Rectal smooth muscle tissue (tissue), 1 donor: Measurements from ENCODE around the gene ANKRD11.

Experiments used
- H3K27ac ChIP-seq: one replicate; pipeline ENCODE4 v1.7.0; 2013; ENCODE audit warnings: low read depth, low read length, inconsistent platforms
- H3K27me3 ChIP-seq: one replicate; pipeline ENCODE4 v1.7.0; 2013; ENCODE audit warnings: low read length; ENCODE audit not compliant: control insufficient read depth, insufficient read depth
- H3K36me3 ChIP-seq: one replicate; pipeline ENCODE4 v1.7.0; 2013; ENCODE audit warnings: low read length; ENCODE audit not compliant: control insufficient read depth, insufficient read depth
- H3K4me1 ChIP-seq: one replicate; pipeline ENCODE4 v1.7.0; 2013; ENCODE audit warnings: low read length; ENCODE audit not compliant: control insufficient read depth, insufficient read depth
- H3K4me3 ChIP-seq: one replicate; pipeline ENCODE4 v1.7.0; 2013; ENCODE audit warnings: low read length
- H3K9ac ChIP-seq: one replicate; pipeline ENCODE4 v1.7.0; 2013; ENCODE audit warnings: low read length

ANKRD11 gene

GRCh38 chr16:89319886-89320781 lies 170.2 kb downstream of the ANKRD11 start:
- Histone ChIP-seq H3K4me1 (peaks cover 14% of the 10 kb centered on the region), H3K36me3 (peaks cover 5% of the 10 kb centered on the region), H3K27me3 (no peaks in the 10 kb centered on the region), H3K27ac (peak overlapping the region; percentile 28), H3K9ac (no peak overlapping the region), H3K4me3 (peak overlapping the region; percentile 34)

GRCh38 chr16:89319631-89319885 lies 170.8 kb downstream of the ANKRD11 start:
- peaks cover 7% of the 10 kb centered on the region for H3K36me3 ChIP-seq
- H3K4me3 ChIP-seq: no peak overlapping the region
- peaks cover 14% of the 10 kb centered on the region for H3K4me1 ChIP-seq
- H3K9ac ChIP-seq: no peak overlapping the region
- H3K27ac ChIP-seq: no peak overlapping the region
- H3K27me3 ChIP-seq: no peaks in the 10 kb centered on the region

GRCh38 chr16:89318871-89319630 lies 171.3 kb downstream of the ANKRD11 start:
- no peak overlapping the region for H3K9ac ChIP-seq
- no peak overlapping the region for H3K27ac ChIP-seq
- H3K27me3 ChIP-seq: no peaks in the 10 kb centered on the region
- H3K4me1 ChIP-seq: peaks cover 14% of the 10 kb centered on the region
- H3K36me3 ChIP-seq: peaks cover 7% of the 10 kb centered on the region
- H3K4me3 ChIP-seq: no peak overlapping the region

- Histone ChIP-seq H3K27ac (no peak overlapping the region), H3K9ac (no peak overlapping the region), H3K4me1 (peaks cover 14% of the 10 kb centered on the region), H3K27me3 (no peaks in the 10 kb centered on the region), H3K4me3 (no peak overlapping the region), H3K36me3 (peaks cover 7% of the 10 kb centered on the region)
Observed at GRCh38 chr16:89318430-89318758, 172.0 kb downstream of the ANKRD11 start.

GRCh38 chr16:89317729-89318429 lies 172.5 kb downstream of the ANKRD11 start:
- Histone ChIP-seq H3K27me3 (no peaks in the 10 kb centered on the region), H3K27ac (no peak overlapping the region), H3K4me1 (peaks cover 14% of the 10 kb centered on the region), H3K9ac (no peak overlapping the region), H3K36me3 (peaks cover 7% of the 10 kb centered on the region), H3K4me3 (no peak overlapping the region)

- Histone ChIP-seq H3K4me3 (no peak overlapping the region), H3K27ac (no peak overlapping the region), H3K9ac (no peak overlapping the region), H3K36me3 (peaks cover 13% of the 10 kb centered on the region), H3K27me3 (no peaks in the 10 kb centered on the region), H3K4me1 (peaks cover 14% of the 10 kb centered on the region)
Observed at GRCh38 chr16:89317101-89317671, 173.2 kb downstream of the ANKRD11 start.

GRCh38 chr16:89316701-89317100 lies 173.7 kb downstream of the ANKRD11 start:
- H3K4me1 ChIP-seq: peaks cover 14% of the 10 kb centered on the region
- peaks cover 15% of the 10 kb centered on the region for H3K36me3 ChIP-seq
- H3K4me3 ChIP-seq: no peak overlapping the region
- H3K27ac ChIP-seq: no peak overlapping the region
- H3K27me3 ChIP-seq: no peaks in the 10 kb centered on the region
- H3K9ac ChIP-seq: no peak overlapping the region

- no peaks in the 10 kb centered on the region for H3K27me3 ChIP-seq
- no peak overlapping the region for H3K27ac ChIP-seq
- H3K36me3 ChIP-seq: peaks cover 15% of the 10 kb centered on the region
- no peak overlapping the region for H3K9ac ChIP-seq
- H3K4me1 ChIP-seq: peaks cover 13% of the 10 kb centered on the region
- no peak overlapping the region for H3K4me3 ChIP-seq
Observed at GRCh38 chr16:89315791-89316581, 174.4 kb downstream of the ANKRD11 start.

GRCh38 chr16:89315271-89315670 lies 175.1 kb downstream of the ANKRD11 start:
- H3K4me1 ChIP-seq: peaks cover 6% of the 10 kb centered on the region
- H3K36me3 ChIP-seq: peaks cover 15% of the 10 kb centered on the region
- H3K27me3 ChIP-seq: no peaks in the 10 kb centered on the region
- H3K9ac ChIP-seq: no peak overlapping the region
- H3K27ac ChIP-seq: no peak overlapping the region
- H3K4me3 ChIP-seq: no peak overlapping the region

GRCh38 chr16:89314854-89315253 lies 175.5 kb downstream of the ANKRD11 start:
- peaks cover 15% of the 10 kb centered on the region for H3K36me3 ChIP-seq
- no peak overlapping the region for H3K27ac ChIP-seq
- H3K4me1 ChIP-seq: peaks cover 3% of the 10 kb centered on the region
- no peak overlapping the region for H3K4me3 ChIP-seq
- no peak overlapping the region for H3K9ac ChIP-seq
- no peaks in the 10 kb centered on the region for H3K27me3 ChIP-seq

- no peaks in the 10 kb centered on the region for H3K27me3 ChIP-seq
- H3K9ac ChIP-seq: no peak overlapping the region
- H3K4me3 ChIP-seq: no peak overlapping the region
- H3K27ac ChIP-seq: no peak overlapping the region
- H3K4me1 ChIP-seq: no peaks in the 10 kb centered on the region
- peaks cover 15% of the 10 kb centered on the region for H3K36me3 ChIP-seq
Observed at GRCh38 chr16:89314357-89314756, 176.0 kb downstream of the ANKRD11 start.

- Histone ChIP-seq H3K4me1 (no peaks in the 10 kb centered on the region), H3K36me3 (peaks cover 15% of the 10 kb centered on the region), H3K4me3 (no peak overlapping the region), H3K27ac (no peak overlapping the region), H3K9ac (no peak overlapping the region), H3K27me3 (no peaks in the 10 kb centered on the region)
Observed at GRCh38 chr16:89313583-89313982, 176.8 kb downstream of the ANKRD11 start.
